G401 (cell line): ENCODE data around the gene MBNL1. TPM values are rescaled to one million over a fixed set of nuclear protein-coding genes. Genes with fewer than 3 reads are reported as not detected.
A peak's percentile ranks its signal among the peaks of the same experiment; 100 is the strongest.

Source experiments
- DNase-seq: peaks from one replicate; pipeline ENCODE4 v3.0.0-alpha.2; 2015; ENCODE audit warnings: low spot score
- in situ Hi-C: cut with HindIII; loops from 2 replicates; pipeline ENCODE4 v1.10.0; 2016; ENCODE audit warnings: low sequenced_read_pairs, mixed read lengths
- total RNA-seq: library from RNA; depleted of rRNA; stranded (reverse); fragments of >200 nt; shearing (Covaris generic); gene quantifications from 2 replicates; pipeline ENCODE4 v1.2.3, GENCODE V29; 2014

MBNL1 gene
- total RNA-seq, 1 experiment from 2014 or later = 61.2 TPM

GRCh38 chr3:152445212-152445611, 176.5 kb downstream of the MBNL1 start:
- in situ Hi-C loops = no loop called here
- no peak for DNase-seq

GRCh38 chr3:152446495-152446894, 177.8 kb downstream of the MBNL1 start:
- in situ Hi-C loops = no loop called here
- DNase-seq = no peak

- in situ Hi-C loops = no loop called here
- DNase-seq = no peak
Measured at GRCh38 chr3:152447511-152447910, 178.8 kb downstream of the MBNL1 start.

GRCh38 chr3:152448091-152448490, 179.4 kb downstream of the MBNL1 start:
- in situ Hi-C loops = no loop called here
- DNase-seq = no peak

GRCh38 chr3:152452318-152452717, 183.6 kb downstream of the MBNL1 start:
- DNase-seq = no peak
- in situ Hi-C loops = no loop called here

- in situ Hi-C loops = no loop called here
- no peak for DNase-seq
Measured at GRCh38 chr3:152454076-152454875, 185.5 kb downstream of the MBNL1 start.

GRCh38 chr3:152455989-152456388, 187.3 kb downstream of the MBNL1 start:
- in situ Hi-C loops = no loop called here
- no peak for DNase-seq

GRCh38 chr3:152457500-152458375, 189.0 kb downstream of the MBNL1 start:
- no peak for DNase-seq
- in situ Hi-C loops = no loop called here

- DNase-seq = no peak
- in situ Hi-C loops = no loop called here
Measured at GRCh38 chr3:152458376-152459117, 189.8 kb downstream of the MBNL1 start.

GRCh38 chr3:152459118-152459515, 190.4 kb downstream of the MBNL1 start:
- in situ Hi-C loops = no loop called here
- DNase-seq = no peak

GRCh38 chr3:152459572-152459971, 190.8 kb downstream of the MBNL1 start:
- in situ Hi-C loops = no loop called here
- DNase-seq = no peak

- in situ Hi-C loops = no loop called here
- DNase-seq = peak; percentile 54
Measured at GRCh38 chr3:152460936-152461335, 192.2 kb downstream of the MBNL1 start.

GRCh38 chr3:152461460-152461859, 192.7 kb downstream of the MBNL1 start:
- in situ Hi-C loops = no loop called here

GRCh38 chr3:152466784-152467183, 198.1 kb downstream of the MBNL1 start:
- in situ Hi-C loops = no loop called here
- DNase-seq = no peak

More at GRCh38 chr3:152461460-152461859, 192.7 kb downstream of the MBNL1 start:
- no peak for DNase-seq

GRCh38 chr3:152469248-152470025, 200.7 kb downstream of the MBNL1 start:
- in situ Hi-C loops = no loop called here

GRCh38 chr3:152470095-152470494, 201.4 kb downstream of the MBNL1 start:
- no peak for DNase-seq
- in situ Hi-C loops = no loop called here

More at GRCh38 chr3:152469248-152470025, 200.7 kb downstream of the MBNL1 start:
- no peak for DNase-seq

GRCh38 chr3:152470893-152471292, 202.2 kb downstream of the MBNL1 start:
- in situ Hi-C loops = no loop called here

GRCh38 chr3:152471814-152472671, 203.3 kb downstream of the MBNL1 start:
- DNase-seq = peak; percentile 67
- in situ Hi-C loops = no loop called here

More at GRCh38 chr3:152470893-152471292, 202.2 kb downstream of the MBNL1 start:
- no peak for DNase-seq
